Measurements from ENCODE around the gene BCAP29. TPM values are rescaled to one million over a fixed set of nuclear protein-coding genes. Genes with fewer than 3 reads are reported as not detected.

BCAP29 gene, protein sequence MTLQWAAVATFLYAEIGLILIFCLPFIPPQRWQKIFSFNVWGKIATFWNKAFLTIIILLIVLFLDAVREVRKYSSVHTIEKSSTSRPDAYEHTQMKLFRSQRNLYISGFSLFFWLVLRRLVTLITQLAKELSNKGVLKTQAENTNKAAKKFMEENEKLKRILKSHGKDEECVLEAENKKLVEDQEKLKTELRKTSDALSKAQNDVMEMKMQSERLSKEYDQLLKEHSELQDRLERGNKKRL
- total RNA-seq (2022; extraction: Qiagen RNA extraction): 33.0 to 39.8 TPM (median 38.4 TPM) in 5 replicates

DNA sequence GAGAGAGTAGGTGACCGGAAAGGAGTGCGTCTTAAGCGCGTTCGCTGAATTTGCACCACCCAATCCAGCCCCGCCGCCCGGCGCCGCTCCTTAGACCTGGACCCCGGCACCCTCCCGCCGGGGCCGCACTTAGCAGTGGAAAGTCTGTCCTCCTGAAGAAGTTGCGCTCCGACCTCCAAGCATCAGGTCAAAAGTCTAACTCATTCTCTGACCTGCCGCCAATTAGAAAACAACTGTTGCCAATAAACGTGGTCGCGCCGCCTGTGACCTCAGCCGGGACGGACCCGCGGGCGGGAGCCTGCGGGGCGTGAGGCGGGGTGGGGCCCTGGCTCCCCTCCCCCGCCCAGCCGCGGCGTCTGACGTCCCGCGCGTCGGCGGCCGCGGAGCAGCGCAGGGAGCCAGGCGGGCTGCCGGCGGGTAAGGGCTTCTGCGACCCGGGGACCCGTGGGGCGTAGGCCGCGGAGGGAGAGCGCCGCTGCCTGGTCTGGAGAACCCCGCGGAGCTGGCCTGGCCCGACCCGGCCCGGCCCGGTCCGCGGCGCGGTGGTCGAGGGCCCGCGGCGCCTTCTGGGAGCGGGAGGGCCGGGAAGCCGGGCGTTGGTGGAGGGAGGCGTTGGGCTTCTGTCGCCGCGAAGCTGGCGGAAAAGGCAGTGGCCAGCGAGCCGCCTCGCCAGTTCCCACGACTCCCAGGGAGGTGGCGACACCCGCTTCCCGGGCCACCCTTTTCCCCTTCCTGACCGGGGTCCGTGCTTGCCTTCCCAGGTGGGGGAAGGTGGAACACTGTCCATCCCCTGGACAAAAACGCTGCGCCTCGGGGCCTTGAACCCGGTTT, at the start of gene BCAP29:
TSS of gene BCAP29 (plus strand) at position 362 of the 831 bp plus-strand sequence. CDS start 527 bp downstream, outside the sequence.

DNA sequence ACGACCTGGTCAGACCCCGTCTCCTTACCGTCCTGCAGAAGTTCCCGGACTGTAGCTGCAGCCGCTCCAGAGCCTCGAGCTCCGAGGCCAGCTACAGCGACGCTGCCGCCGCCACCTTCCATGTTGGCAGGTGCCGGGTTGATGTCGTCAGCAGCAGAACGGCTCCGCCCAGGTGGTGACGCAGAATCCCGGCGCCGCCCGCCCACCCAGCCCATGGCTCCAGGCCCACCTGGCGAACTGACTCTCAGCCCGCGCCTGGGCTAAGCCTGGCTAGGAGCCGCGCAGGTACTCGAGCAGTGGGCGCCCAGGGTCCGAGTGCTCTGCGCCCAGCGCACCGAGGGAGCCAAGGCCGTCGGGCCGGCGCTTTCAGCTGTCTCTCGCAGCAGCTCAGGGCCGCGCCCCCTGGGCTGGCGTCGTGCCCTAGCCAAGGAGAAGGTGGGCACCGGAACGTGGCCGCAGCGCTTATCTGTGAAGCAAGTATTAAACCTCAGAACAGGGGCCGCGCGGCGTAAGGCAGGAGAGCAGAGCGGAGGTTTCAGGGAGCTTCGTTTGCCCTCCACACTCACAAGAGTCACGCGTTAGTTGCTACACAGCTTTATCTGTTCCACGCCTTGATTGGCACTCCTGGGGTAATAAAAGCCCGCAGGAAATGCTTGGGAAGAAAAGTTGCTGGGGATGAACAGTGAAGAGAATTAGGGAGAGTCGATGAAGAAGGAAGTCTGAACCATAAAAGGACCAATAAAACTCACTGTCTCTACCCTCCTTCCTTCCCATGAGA, 16.1 kb upstream of the BCAP29 start, which contains the start of the genes COG5 and DUS4L:
TSS of gene COG5 (minus strand) at position 146 of the 778 bp plus-strand sequence. CDS start at position 122, 24 bp downstream.
TSS of gene DUS4L (plus strand) at position 197 of the 778 bp plus-strand sequence. CDS start 3,100 bp downstream, outside the sequence.

DNA sequence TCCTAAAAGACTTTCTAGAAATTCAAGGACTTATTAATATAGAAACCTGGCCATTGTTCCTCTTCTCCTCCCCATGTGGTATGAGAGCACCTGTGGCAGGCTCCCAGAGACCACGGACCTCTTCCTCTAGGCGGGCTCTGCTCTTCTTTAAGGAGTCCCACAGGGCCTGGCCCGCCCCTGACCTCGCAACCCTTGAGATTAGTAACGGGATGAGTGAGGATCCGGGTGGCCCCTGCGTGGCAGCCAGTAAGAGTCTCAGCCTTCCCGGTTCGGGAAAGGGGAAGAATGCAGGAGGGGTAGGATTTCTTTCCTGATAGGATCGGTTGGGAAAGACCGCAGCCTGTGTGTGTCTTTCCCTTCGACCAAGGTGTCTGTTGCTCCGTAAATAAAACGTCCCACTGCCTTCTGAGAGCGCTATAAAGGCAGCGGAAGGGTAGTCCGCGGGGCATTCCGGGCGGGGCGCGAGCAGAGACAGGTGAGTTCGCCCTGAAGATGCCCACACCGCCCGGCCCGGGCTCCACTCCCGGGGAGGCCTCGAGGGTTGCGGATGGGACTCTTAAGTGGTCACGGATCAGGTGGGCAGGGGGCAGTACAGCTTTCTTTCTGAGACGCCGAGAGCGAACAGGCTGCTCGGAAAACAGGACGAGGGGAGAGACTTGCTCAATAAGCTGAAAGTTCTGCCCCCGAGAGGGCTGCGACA, 80.5 kb downstream of the BCAP29 start, which contains the start of gene SLC26A4:
TSS of gene SLC26A4 (plus strand) at position 448 of the 700 bp plus-strand sequence. CDS start 814 bp downstream, outside the sequence.

Other genes with a start within 250 kb of the BCAP29 start
- gene GPR22, start 110.2 kb upstream of the BCAP29 start, total RNA-seq (2022; extraction: Qiagen RNA extraction): not detected in 5 replicates
- 7.9 to 10.4 TPM (median 9.1 TPM) in 5 replicates for gene COG5, start 16.3 kb upstream of the BCAP29 start, total RNA-seq (2022; extraction: Qiagen RNA extraction)
- gene DUS4L, start 16.3 kb upstream of the BCAP29 start, total RNA-seq (2022; extraction: Qiagen RNA extraction): 9.3 to 10.3 TPM (median 10.2 TPM) in 5 replicates
- gene SLC26A4, start 80.6 kb downstream of the BCAP29 start, total RNA-seq (2022; extraction: Qiagen RNA extraction): 0.05 to 0.11 TPM (median 0.10 TPM) in 3 of 5 replicates, not detected in the others
- gene CBLL1, start 163.9 kb downstream of the BCAP29 start, total RNA-seq (2022; extraction: Qiagen RNA extraction): 27.5 to 47.7 TPM (median 29.2 TPM) in 5 replicates
- gene SLC26A3, start 223.0 kb downstream of the BCAP29 start, total RNA-seq (2022; extraction: Qiagen RNA extraction): not detected in 5 replicates